Stimulated activated CD8-positive, alpha-beta memory T cell treated with anti-CD3 and anti-CD28 coated beads, Interleukin-12 subunit alpha, Interleukin-12 subunit beta, amount 100 ng/mL, for 24 hours (primary cell): ENCODE measurements around the gene NDUFB6.
"Not testable (repeated sequence)": the region's sequence is repeated elsewhere in the genome, so short reads cannot be mapped to it uniquely, and the experiment has no call there.

ENCODE experiments used
- DNase-seq: peaks from one replicate; pipeline ENCODE4 v3.0.0-alpha.2; 2020; ENCODE audit errors: extremely low read depth

The NDUFB6 gene

GRCh38 chr9:32571969-32572899 is 725 bp downstream of the NDUFB6 start:
- DNase-seq: no peak

- no peak for DNase-seq
These were observed 2.7 kb downstream of the NDUFB6 start for GRCh38 chr9:32570262-32570661.

DNA sequence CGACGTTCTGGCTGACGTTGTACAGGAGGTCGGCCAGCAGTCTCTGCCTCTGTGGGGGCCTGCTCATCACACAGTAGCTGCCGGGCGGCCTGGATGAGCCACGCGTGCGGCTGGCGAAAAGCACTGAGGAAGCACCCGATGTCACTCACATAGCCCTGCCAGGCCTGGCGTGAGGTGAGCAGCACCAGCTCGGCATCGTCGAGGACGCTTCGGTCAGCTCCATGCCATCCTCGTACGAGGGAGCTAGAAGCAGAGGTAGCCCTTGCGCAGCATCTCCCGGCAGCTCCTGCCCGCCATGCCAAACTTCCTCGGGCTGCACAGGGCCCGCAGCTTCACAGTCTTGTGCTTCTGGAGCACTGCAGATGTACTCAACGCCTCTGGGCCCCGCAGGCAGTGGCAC is 6.2 kb downstream of the NDUFB6 start:
- DNase-seq: no peak

DNA sequence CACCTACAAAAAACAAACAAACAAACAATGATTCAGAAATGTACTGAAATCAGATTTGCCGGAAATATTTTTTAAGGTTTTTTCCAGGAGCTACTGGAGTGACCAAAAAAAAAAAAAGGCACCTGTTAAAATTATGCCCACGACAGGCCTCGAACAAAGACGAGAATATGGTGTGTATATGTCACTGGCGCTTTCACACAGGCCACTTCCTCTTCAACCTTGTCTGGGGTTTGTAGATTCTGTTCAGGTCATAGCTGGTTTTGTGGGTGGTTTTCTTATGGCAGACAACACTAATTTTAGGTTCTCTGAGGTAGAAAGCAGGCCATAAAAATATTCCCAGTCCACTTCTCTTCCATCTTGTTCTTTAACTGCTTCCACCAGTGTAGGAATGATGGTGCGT is 7.0 kb downstream of the NDUFB6 start:
- DNase-seq: no peak

- no peak for DNase-seq
These were observed 14.5 kb downstream of the NDUFB6 start for GRCh38 chr9:32558408-32558934.

GRCh38 chr9:32554591-32554990 is 18.4 kb downstream of the NDUFB6 start:
- no peak for DNase-seq

DNA sequence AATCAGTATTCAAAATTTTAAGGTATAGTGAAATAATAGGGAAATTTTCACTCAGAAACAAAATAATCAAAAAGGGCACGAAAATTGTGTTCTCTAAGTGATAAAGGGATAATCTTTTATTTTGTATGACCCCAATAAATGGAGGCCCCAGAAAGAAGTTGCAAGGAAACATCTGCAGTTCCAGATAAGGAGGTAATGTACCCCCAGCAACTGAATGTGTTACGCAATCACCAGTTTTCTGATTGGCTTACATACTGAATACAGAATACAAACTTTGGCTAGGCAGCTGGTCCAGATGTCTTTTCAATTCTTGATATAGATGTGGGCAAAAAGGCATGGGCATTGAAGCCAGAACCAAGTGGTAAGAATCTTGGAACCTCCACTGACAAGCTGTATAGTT is 18.9 kb downstream of the NDUFB6 start:
- DNase-seq: no peak

- DNase-seq: peak; percentile 74
These were observed 20.6 kb downstream of the NDUFB6 start, which contains the start of the genes SMIM27 and TOPORS for GRCh38 chr9:32552172-32552872. SMIM27 (plus strand) TSS chr9:32552327; CDS start chr9:32552435, 108 bp downstream. TOPORS (minus strand) TSS chr9:32552586; CDS start chr9:32552436, 150 bp downstream.

GRCh38 chr9:32551276-32552051 is 21.5 kb downstream of the NDUFB6 start:
- DNase-seq: peak; percentile 7

DNA sequence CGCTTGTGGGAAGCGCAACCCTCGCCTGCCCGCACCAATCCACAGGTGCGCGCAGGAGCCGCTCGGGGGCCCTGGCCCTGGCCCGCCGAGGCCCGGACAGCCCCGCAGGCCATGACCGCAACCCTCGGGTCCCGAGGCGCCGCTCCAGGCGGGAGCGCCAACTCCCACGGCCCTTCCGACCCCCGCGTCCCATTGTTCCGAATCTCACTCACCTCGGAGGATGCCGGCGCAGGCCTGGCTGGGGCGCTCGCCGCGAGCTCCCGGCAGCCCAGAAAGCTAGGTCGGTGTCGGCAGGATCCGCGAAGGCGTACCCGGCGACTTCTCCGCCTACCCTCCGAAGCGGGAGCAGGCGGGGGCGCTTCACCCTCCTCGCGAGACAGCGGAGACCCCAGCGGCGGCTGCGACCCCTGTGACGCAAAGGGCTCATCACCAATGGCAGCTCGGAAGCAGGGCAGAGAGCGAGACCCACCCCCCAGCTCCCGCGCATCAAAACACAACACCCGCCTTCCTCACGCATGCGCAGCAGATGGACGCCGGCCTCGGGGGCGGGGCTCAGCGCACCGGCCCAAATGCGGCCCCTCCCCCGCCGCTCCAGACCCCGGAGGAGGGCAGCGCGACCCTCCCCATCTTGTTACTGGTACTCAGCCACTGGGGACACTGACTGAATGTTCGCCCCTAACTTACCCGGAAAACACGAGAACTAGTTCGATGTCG is 22.2 kb downstream of the NDUFB6 start:
- peak; percentile 80 for DNase-seq

DNA sequence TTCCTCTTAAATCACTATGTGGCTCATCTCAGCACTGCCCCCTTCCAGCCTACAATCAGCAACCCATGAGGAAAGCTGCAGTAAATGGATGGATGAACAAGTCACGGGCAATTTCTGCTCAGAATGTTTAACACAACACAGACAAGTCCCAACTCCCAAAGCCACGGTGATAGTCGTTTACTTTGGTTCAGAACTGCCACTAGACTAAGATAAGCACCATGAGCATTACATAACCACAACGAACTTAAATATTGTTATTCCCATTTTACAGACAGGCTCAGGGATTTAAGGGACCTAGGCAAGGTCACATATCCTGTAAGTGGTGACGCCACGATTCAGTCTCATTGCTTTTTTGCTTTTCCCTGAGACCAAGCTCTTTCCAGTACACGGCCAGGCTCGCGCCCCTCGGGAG is 22.8 kb downstream of the NDUFB6 start:
- no peak for DNase-seq

DNA sequence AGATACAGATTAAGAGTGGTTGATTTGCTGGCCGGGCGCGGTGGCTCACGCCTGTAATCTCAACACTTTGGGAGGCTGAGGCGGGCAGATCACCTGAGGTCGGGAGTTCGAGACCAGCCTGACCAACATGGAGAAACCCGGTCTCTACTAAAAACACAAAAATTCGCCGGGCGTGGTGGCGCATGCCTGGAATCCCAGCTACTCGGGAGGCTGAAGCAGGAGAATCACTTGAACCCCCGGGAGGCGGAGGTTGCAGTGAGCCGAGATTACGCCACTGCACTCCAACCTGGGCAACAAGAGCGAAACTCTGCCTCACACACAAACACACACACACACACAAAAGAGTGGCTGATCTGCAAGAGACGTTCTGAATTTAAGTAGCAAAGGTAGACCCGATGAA is 24.7 kb downstream of the NDUFB6 start:
- not testable (repeated sequence) for DNase-seq

DNA sequence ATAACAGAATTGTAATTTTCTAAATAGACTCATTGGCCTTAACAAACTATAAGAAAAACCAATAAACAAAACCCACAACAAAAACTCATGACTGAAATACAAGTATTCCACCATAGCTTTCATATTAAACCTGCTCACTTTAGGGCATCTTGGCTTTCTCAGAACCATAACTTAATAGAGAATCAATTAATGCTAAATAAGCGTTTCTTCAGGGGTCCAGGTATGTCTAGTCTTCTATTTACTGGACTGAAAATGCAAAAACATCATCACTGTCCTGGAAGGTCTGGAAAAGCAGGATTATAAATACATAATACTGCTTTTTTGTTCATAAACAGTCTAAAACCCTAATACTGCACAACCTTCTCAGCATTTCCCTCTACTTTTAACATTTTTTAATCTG is 27.1 kb downstream of the NDUFB6 start:
- no peak for DNase-seq

- no peak for DNase-seq
These were observed 29.9 kb downstream of the NDUFB6 start for GRCh38 chr9:32543047-32543446.

GRCh38 chr9:32533816-32534215 is 39.1 kb downstream of the NDUFB6 start:
- no peak for DNase-seq

DNA sequence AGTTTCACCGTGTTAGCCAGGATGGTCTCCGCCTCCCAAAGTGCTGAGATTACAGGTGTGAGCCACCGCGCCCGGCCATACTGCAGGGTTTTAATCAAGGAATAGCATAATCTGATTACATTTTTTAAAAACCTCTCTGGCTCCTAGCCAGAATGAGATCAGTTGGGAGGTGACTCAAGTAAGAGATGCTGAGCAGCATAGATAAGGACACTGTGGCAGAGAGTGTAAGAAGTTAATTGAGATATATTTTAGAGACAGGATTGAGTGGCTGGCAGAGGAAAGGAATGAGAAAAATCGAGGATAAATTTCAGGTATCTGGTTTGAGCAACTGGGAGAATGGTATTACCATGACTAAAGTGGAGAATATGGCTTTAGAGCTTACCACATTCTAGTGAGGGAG is 39.6 kb downstream of the NDUFB6 start:
- no peak for DNase-seq

DNA sequence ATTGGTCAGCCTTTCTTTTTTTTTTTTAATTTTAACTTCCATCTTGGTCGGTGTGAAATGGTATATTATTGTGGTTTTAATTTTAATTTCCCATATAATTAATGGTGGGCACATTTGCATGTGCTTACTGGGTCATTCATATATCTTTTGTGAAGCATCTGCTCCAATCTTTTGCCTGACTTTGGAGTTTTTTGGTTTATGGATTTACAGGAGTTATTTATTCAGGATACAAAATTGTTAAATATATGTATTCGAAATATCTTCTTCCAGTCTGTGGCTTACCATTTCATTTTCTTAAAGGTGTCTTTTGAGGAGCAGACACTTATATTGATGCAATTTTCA is 46.3 kb downstream of the NDUFB6 start:
- DNase-seq: no peak

- DNase-seq: peak; percentile 49
These were observed 46.8 kb downstream of the NDUFB6 start, which contains the start of gene RIGI for GRCh38 chr9:32526041-32526706. RIGI (minus strand) TSS chr9:32526196; CDS start chr9:32526166, 30 bp downstream.

DNA sequence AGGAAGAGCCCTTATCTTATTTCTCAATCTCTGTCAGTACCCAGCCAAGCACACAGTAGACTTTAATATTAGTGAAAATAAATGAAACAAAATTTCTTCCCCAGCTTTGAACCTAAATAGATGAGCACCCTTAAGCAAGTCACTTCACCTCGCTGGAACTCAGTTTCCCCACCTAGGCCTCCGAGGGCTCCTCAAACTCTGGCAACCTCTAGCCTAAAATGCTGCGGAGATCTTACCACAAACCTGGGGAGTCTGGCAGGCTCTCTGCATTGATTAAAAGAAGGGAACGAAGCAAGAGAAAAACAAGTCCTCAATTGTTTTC is 47.3 kb downstream of the NDUFB6 start:
- no peak for DNase-seq

GRCh38 chr9:32524892-32525708 is 47.9 kb downstream of the NDUFB6 start:
- no peak for DNase-seq
